HCT116 (cell line): ENCODE results near the gene LYSMD4.

ENCODE experiments used
- POLR2AphosphoS5 ChIP-seq: IDR thresholded peaks from 2 replicates; pipeline ENCODE4 v1.6.1; 2011; ENCODE audit warnings: mild to moderate bottlenecking, low read depth, low read length, moderate library complexity
- TF ChIP-seq, protein P1 (sequence below), 3 experiments: fragments of 200-600 bp in 1 of 3; sonication (generic) in 1 of 3; IDR thresholded peaks in 2 of 3; conservative IDR thresholded peaks in 1 of 3; 2 replicates each; pipeline ENCODE4 v1.5.1; 2012 to 2017; ENCODE audit warnings: low read depth in 2 of 3, low read length in 2 of 3, antibody characterized with exemption in 1 of 3, borderline replicate concordance in 1 of 3, control low read depth in 1 of 3, mild to moderate bottlenecking in 1 of 3, mixed read lengths in 1 of 3, mixed run types in 1 of 3, moderate library complexity in 1 of 3; ENCODE audit not compliant: insufficient read depth in 1 of 3

DNA sequence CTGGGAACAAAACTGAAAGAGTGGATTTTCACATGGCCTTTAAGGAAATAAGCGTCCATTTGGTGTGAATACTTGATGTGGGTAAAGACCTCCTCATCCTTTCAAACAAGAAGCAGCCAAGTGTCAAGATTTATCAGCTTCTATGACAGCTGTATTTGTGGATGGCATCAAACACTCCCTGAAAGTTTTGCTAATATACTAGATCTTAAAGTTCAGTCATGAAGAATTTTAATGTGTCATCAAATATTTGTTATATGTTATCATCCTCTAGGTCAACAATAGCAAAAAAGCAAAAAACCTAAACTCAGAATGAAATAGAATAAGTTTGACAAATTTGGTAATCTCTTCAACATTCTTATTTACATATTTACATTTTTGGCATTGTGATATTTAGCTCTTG lies 29.1 kb upstream of the LYSMD4 start:
- TF ChIP-seq POLR2AphosphoS5 = no peak
- TF ChIP-seq, protein P1, sequence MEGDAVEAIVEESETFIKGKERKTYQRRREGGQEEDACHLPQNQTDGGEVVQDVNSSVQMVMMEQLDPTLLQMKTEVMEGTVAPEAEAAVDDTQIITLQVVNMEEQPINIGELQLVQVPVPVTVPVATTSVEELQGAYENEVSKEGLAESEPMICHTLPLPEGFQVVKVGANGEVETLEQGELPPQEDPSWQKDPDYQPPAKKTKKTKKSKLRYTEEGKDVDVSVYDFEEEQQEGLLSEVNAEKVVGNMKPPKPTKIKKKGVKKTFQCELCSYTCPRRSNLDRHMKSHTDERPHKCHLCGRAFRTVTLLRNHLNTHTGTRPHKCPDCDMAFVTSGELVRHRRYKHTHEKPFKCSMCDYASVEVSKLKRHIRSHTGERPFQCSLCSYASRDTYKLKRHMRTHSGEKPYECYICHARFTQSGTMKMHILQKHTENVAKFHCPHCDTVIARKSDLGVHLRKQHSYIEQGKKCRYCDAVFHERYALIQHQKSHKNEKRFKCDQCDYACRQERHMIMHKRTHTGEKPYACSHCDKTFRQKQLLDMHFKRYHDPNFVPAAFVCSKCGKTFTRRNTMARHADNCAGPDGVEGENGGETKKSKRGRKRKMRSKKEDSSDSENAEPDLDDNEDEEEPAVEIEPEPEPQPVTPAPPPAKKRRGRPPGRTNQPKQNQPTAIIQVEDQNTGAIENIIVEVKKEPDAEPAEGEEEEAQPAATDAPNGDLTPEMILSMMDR (IDR thresholded peaks at IDR 0.05 in 2 of 3, conservative IDR thresholded peaks at IDR 0.05 in 1 of 3; ENCODE audit: borderline replicate concordance in 1 of 3, insufficient read depth in 1 of 3, low read depth in 2 of 3, low read length in 2 of 3) = no peak
